ENCODE results near the gene COA3. TPM values are rescaled to one million over a fixed set of nuclear protein-coding genes. Genes with fewer than 3 reads are reported as not detected.
A peak's percentile ranks its signal among the peaks of the same experiment; 100 is the strongest.

The COA3 gene
- total RNA-seq, 1 donor from 2014 or later = 51.2 TPM

- H3K36me3 Mint-ChIP-seq (ENCODE audit: low read depth) = no peaks in the 10 kb centered on the region
These were observed 4.8 kb upstream of the COA3 start for GRCh38 chr17:42803074-42803883.

DNA sequence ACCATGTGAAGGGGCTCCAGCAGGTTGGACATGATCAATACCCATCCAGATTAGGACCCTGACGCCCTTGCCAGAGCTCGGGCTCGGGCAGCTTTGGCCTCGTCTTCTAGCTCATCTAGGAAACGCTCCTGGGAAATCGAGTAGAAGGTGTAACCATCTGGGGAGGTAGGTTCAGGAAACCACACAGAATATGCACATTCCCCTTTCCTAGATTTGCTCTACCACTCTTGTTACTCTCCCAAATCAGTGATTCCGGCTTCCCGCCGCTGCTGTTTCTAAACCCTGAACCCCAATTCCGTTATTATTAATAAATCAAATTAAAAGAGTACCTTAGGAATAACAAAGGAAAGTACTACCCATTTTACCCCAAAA lies 507 bp downstream of the COA3 start:
- peaks cover 14% of the 10 kb centered on the region for H3K4me1 Mint-ChIP-seq (ENCODE audit: low read depth)
- H3K9me3 Mint-ChIP-seq = peaks cover 3% of the 10 kb centered on the region
- peak overlapping the region; percentile 44 for H3K27ac Mint-ChIP-seq
- H3K36me3 Mint-ChIP-seq (ENCODE audit: low read depth) = peaks cover 7% of the 10 kb centered on the region
- H3K4me3 Mint-ChIP-seq (ENCODE audit: low read depth) = peak overlapping the region; percentile 91
- peaks cover 15% of the 10 kb centered on the region for H3K27me3 Mint-ChIP-seq (ENCODE audit: low read depth)
- no peak for DNase-seq (ENCODE audit: low spot score)
- intact Hi-C loops (cut with micrococcal nuclease) = no loop called here

More at GRCh38 chr17:42803074-42803883, 4.8 kb upstream of the COA3 start:
- no peak for DNase-seq (ENCODE audit: low spot score)
- Mint-ChIP-seq H3K27ac (no peak overlapping the region), H3K27me3 (ENCODE audit: low read depth) (peaks cover 15% of the 10 kb centered on the region), H3K4me1 (ENCODE audit: low read depth) (peaks cover 5% of the 10 kb centered on the region), H3K9me3 (peaks cover 3% of the 10 kb centered on the region), H3K4me3 (ENCODE audit: low read depth) (no peak overlapping the region)
- intact Hi-C loops (cut with micrococcal nuclease) = loop anchor here (2.0 kb wide), 1 partner anchor 18 kb away; no protein-coding TSS in a partner anchor

GRCh38 chr17:42797067-42798007 lies 1.2 kb downstream of the COA3 start:
- Mint-ChIP-seq H3K9me3 (peaks cover 3% of the 10 kb centered on the region), H3K27ac (no peak overlapping the region), H3K4me3 (ENCODE audit: low read depth) (peak overlapping the region; percentile 91), H3K27me3 (ENCODE audit: low read depth) (peaks cover 12% of the 10 kb centered on the region), H3K36me3 (ENCODE audit: low read depth) (peaks cover 7% of the 10 kb centered on the region), H3K4me1 (ENCODE audit: low read depth) (peaks cover 14% of the 10 kb centered on the region)
- intact Hi-C loops (cut with micrococcal nuclease) = no loop called here
- DNase-seq (ENCODE audit: low spot score) = no peak

DNA sequence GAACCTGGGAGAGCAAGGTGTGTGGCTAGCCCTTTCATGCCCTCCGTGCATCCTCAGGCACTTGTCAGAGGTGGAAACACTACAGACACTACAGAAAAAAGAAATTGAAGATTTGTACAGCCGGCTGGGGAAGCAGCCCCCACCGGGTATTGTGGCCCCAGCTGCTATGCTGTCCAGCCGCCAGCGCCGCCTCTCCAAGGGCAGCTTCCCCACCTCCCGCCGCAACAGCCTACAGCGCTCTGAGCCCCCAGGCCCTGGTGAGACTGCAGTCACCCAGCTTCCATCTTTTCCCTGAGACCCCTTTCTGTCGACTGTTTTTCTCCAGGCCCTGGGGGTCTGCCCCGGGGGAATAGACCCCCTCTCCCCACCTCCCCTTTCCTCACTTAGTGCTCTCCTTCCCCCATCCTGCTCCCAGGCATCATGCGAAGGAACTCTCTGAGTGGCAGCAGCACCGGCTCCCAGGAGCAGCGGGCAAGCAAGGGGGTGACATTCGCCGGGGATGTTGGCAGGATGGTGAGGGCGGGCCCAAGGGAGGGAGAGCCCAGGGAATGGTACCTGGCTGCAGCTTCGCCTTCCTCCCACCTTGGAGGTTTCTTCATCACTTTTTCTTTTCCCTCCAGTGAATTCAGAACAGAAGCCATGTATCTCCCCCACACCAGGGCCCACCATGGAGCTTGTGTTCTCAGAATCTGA lies 2.3 kb downstream of the COA3 start:
- Mint-ChIP-seq H3K4me3 (ENCODE audit: low read depth) (peak overlapping the region; percentile 46), H3K9me3 (peaks cover 3% of the 10 kb centered on the region), H3K4me1 (ENCODE audit: low read depth) (peaks cover 14% of the 10 kb centered on the region), H3K27me3 (ENCODE audit: low read depth) (peaks cover 7% of the 10 kb centered on the region), H3K36me3 (ENCODE audit: low read depth) (peaks cover 7% of the 10 kb centered on the region), H3K27ac (no peak overlapping the region)
- intact Hi-C loops (cut with micrococcal nuclease) = no loop called here
- DNase-seq (ENCODE audit: low spot score) = no peak

- intact Hi-C loops (cut with micrococcal nuclease) = no loop called here
- Mint-ChIP-seq H3K4me1 (ENCODE audit: low read depth) (peaks cover 14% of the 10 kb centered on the region), H3K9me3 (peaks cover 3% of the 10 kb centered on the region), H3K27ac (no peak overlapping the region), H3K4me3 (ENCODE audit: low read depth) (no peak overlapping the region), H3K36me3 (ENCODE audit: low read depth) (peaks cover 7% of the 10 kb centered on the region), H3K27me3 (ENCODE audit: low read depth) (peaks cover 8% of the 10 kb centered on the region)
- no peak for DNase-seq (ENCODE audit: low spot score)
These were observed 3.0 kb downstream of the COA3 start for GRCh38 chr17:42795465-42795864.

- peaks cover 14% of the 10 kb centered on the region for H3K4me1 Mint-ChIP-seq (ENCODE audit: low read depth)
- peaks cover 7% of the 10 kb centered on the region for H3K36me3 Mint-ChIP-seq (ENCODE audit: low read depth)
- intact Hi-C loops (cut with micrococcal nuclease) = no loop called here
- peaks cover 3% of the 10 kb centered on the region for H3K9me3 Mint-ChIP-seq
- no peak overlapping the region for H3K4me3 Mint-ChIP-seq (ENCODE audit: low read depth)
- H3K27me3 Mint-ChIP-seq (ENCODE audit: low read depth) = peaks cover 9% of the 10 kb centered on the region
- no peak for DNase-seq (ENCODE audit: low spot score)
- H3K27ac Mint-ChIP-seq = peak overlapping the region; percentile 8
These were observed 3.4 kb downstream of the COA3 start for GRCh38 chr17:42795061-42795460.

GRCh38 chr17:42792545-42792944 lies 6.0 kb downstream of the COA3 start:
- Mint-ChIP-seq H3K27ac (no peak overlapping the region), H3K4me3 (ENCODE audit: low read depth) (no peak overlapping the region), H3K36me3 (ENCODE audit: low read depth) (peaks cover 7% of the 10 kb centered on the region), H3K4me1 (ENCODE audit: low read depth) (peaks cover 7% of the 10 kb centered on the region), H3K27me3 (ENCODE audit: low read depth) (peaks cover 19% of the 10 kb centered on the region), H3K9me3 (no peaks in the 10 kb centered on the region)
- DNase-seq (ENCODE audit: low spot score) = no peak
- intact Hi-C loops (cut with micrococcal nuclease) = no loop called here

DNA sequence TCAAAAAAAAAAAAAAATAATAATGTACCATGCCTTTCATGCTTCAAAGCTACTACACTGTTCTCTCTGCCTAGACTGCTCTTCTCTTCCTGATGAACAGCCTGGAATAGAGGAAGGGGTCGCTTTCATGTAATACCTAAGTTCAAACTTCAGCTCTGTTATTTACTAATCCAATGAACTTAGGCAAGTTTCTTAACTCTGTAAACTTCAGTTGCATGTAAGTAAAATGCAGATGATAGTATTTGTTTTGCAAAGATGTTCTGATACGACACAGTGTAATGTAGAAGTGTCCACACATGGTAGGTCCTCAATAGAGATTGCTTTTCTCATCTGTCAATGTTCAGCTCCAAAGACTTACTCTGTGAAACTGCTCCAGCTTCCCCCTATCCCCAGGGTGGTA lies 6.6 kb downstream of the COA3 start:
- Mint-ChIP-seq H3K36me3 (ENCODE audit: low read depth) (peaks cover 7% of the 10 kb centered on the region), H3K27me3 (ENCODE audit: low read depth) (peaks cover 21% of the 10 kb centered on the region), H3K4me3 (ENCODE audit: low read depth) (no peak overlapping the region), H3K9me3 (no peaks in the 10 kb centered on the region), H3K27ac (no peak overlapping the region), H3K4me1 (ENCODE audit: low read depth) (peaks cover 3% of the 10 kb centered on the region)
- intact Hi-C loops (cut with micrococcal nuclease) = no loop called here
- DNase-seq (ENCODE audit: low spot score) = no peak

GRCh38 chr17:42787266-42787665 lies 11.2 kb downstream of the COA3 start:
- Mint-ChIP-seq H3K27me3 (ENCODE audit: low read depth) (peaks cover 58% of the 10 kb centered on the region), H3K9me3 (no peaks in the 10 kb centered on the region), H3K27ac (no peak overlapping the region), H3K4me3 (ENCODE audit: low read depth) (no peak overlapping the region), H3K4me1 (ENCODE audit: low read depth) (peaks cover 11% of the 10 kb centered on the region), H3K36me3 (ENCODE audit: low read depth) (no peaks in the 10 kb centered on the region)
- DNase-seq (ENCODE audit: low spot score) = no peak
- intact Hi-C loops (cut with micrococcal nuclease) = no loop called here

GRCh38 chr17:42784811-42785592 lies 13.5 kb downstream of the COA3 start:
- intact Hi-C loops (cut with micrococcal nuclease) = loop anchor here (5.0 kb wide), 1 partner anchor 108 kb away; the partner anchor contains the start of gene PLEKHH3
- H3K4me1 Mint-ChIP-seq (ENCODE audit: low read depth) = peaks cover 11% of the 10 kb centered on the region
- H3K4me3 Mint-ChIP-seq (ENCODE audit: low read depth) = no peak overlapping the region

DNA sequence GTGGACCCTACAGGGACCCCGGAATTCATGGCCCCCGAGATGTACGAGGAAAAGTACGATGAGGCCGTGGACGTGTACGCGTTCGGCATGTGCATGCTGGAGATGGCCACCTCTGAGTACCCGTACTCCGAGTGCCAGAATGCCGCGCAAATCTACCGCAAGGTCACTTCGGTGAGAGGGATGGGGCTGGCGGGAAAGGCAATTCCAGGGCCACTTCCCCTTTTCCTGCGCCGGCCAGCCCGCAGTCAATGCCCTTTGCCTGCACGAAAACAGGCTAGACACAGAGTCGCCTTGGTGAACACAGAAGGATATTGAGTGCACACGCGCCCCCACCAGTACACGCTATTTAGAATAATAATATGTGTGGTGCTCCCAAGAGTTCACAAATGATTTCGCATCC lies 14.1 kb downstream of the COA3 start:
- Mint-ChIP-seq H3K4me3 (ENCODE audit: low read depth) (no peak overlapping the region), H3K4me1 (ENCODE audit: low read depth) (peaks cover 11% of the 10 kb centered on the region)

More at GRCh38 chr17:42784811-42785592, 13.5 kb downstream of the COA3 start:
- H3K27ac Mint-ChIP-seq = no peak overlapping the region
- H3K27me3 Mint-ChIP-seq (ENCODE audit: low read depth) = peaks cover 62% of the 10 kb centered on the region
- no peaks in the 10 kb centered on the region for H3K9me3 Mint-ChIP-seq
- DNase-seq (ENCODE audit: low spot score) = no peak
- H3K36me3 Mint-ChIP-seq (ENCODE audit: low read depth) = no peaks in the 10 kb centered on the region

GRCh38 chr17:42783791-42784138 lies 14.7 kb downstream of the COA3 start:
- H3K36me3 Mint-ChIP-seq (ENCODE audit: low read depth) = peaks cover 9% of the 10 kb centered on the region
- no peak overlapping the region for H3K4me3 Mint-ChIP-seq (ENCODE audit: low read depth)
- no peak overlapping the region for H3K27ac Mint-ChIP-seq
- intact Hi-C loops (cut with micrococcal nuclease) = loop anchor here (5.0 kb wide), 1 partner anchor 106 kb away; the partner anchor contains the start of gene PLEKHH3
- DNase-seq (ENCODE audit: low spot score) = no peak
- peaks cover 11% of the 10 kb centered on the region for H3K4me1 Mint-ChIP-seq (ENCODE audit: low read depth)
- H3K27me3 Mint-ChIP-seq (ENCODE audit: low read depth) = peaks cover 63% of the 10 kb centered on the region
- H3K9me3 Mint-ChIP-seq = no peaks in the 10 kb centered on the region

More for the DNA sequence above, 14.1 kb downstream of the COA3 start:
- Mint-ChIP-seq H3K27ac (no peak overlapping the region), H3K9me3 (no peaks in the 10 kb centered on the region), H3K27me3 (ENCODE audit: low read depth) (peaks cover 64% of the 10 kb centered on the region), H3K36me3 (ENCODE audit: low read depth) (peaks cover 5% of the 10 kb centered on the region)
- no peak for DNase-seq (ENCODE audit: low spot score)
- intact Hi-C loops (cut with micrococcal nuclease) = loop anchor here (5.0 kb wide), 1 partner anchor 107 kb away; the partner anchor contains the start of gene PLEKHH3
